ENCODE measurements around the gene HIPK3. TPM values are rescaled to one million over a fixed set of nuclear protein-coding genes. Genes with fewer than 3 reads are reported as not detected.
"Not testable (repeated sequence)": the region's sequence is repeated elsewhere in the genome, so short reads cannot be mapped to it uniquely, and the experiment has no call there.

HIPK3 gene
- total RNA-seq, 6 experiments from 2014 or later, result 40.8 to 52.5 (median 47.3) TPM

GRCh38 chr11:33294224-33294623, 37.0 kb downstream of the HIPK3 start:
- H3K9me3 Mint-ChIP-seq, result no peaks in the 10 kb centered on the region
- H3K27ac Mint-ChIP-seq, result no peak overlapping the region
- no peak for TF ChIP-seq CTCF (IDR thresholded peaks at IDR 0.05)
- H3K36me3 Mint-ChIP-seq (ENCODE audit: low read depth), result peaks cover 35% of the 10 kb centered on the region
- H3K27me3 Mint-ChIP-seq (ENCODE audit: insufficient read depth), result no peaks in the 10 kb centered on the region
- no peak for DNase-seq
- H3K4me3 Mint-ChIP-seq, result no peak overlapping the region
- peaks cover 35% of the 10 kb centered on the region for H3K4me1 Mint-ChIP-seq (ENCODE audit: low read depth)

- Mint-ChIP-seq H3K27me3 (ENCODE audit: insufficient read depth) (no peaks in the 10 kb centered on the region), H3K4me1 (ENCODE audit: low read depth) (peaks cover 35% of the 10 kb centered on the region)
- TF ChIP-seq CTCF (IDR thresholded peaks at IDR 0.05), result no peak
These were observed 37.6 kb downstream of the HIPK3 start for GRCh38 chr11:33294797-33295196.

GRCh38 chr11:33296695-33297094, 39.5 kb downstream of the HIPK3 start:
- Mint-ChIP-seq H3K27ac (no peak overlapping the region), H3K9me3 (no peaks in the 10 kb centered on the region), H3K36me3 (ENCODE audit: low read depth) (peaks cover 35% of the 10 kb centered on the region), H3K4me1 (ENCODE audit: low read depth) (peaks cover 25% of the 10 kb centered on the region), H3K27me3 (ENCODE audit: insufficient read depth) (no peaks in the 10 kb centered on the region), H3K4me3 (no peak overlapping the region)
- DNase-seq, result no peak
- no peak for TF ChIP-seq CTCF (IDR thresholded peaks at IDR 0.05)

More at GRCh38 chr11:33294797-33295196, 37.6 kb downstream of the HIPK3 start:
- H3K36me3 Mint-ChIP-seq (ENCODE audit: low read depth), result peaks cover 35% of the 10 kb centered on the region
- no peak overlapping the region for H3K4me3 Mint-ChIP-seq
- no peak overlapping the region for H3K27ac Mint-ChIP-seq
- DNase-seq, result no peak
- H3K9me3 Mint-ChIP-seq, result no peaks in the 10 kb centered on the region

- Mint-ChIP-seq H3K4me1 (ENCODE audit: low read depth) (peaks cover 35% of the 10 kb centered on the region), H3K9me3 (no peaks in the 10 kb centered on the region), H3K4me3 (no peak overlapping the region), H3K27ac (no peak overlapping the region), H3K36me3 (ENCODE audit: low read depth) (peaks cover 1% of the 10 kb centered on the region), H3K27me3 (ENCODE audit: insufficient read depth) (no peaks in the 10 kb centered on the region)
- TF ChIP-seq CTCF (IDR thresholded peaks at IDR 0.05), result no peak
- no peak for DNase-seq
These were observed 46.4 kb downstream of the HIPK3 start for GRCh38 chr11:33303541-33303940.

- not testable (repeated sequence) for H3K4me3 Mint-ChIP-seq; H3K9me3 Mint-ChIP-seq; H3K36me3 Mint-ChIP-seq (ENCODE audit: low read depth); H3K27ac Mint-ChIP-seq; H3K27me3 Mint-ChIP-seq (ENCODE audit: insufficient read depth); DNase-seq
- H3K4me1 Mint-ChIP-seq (ENCODE audit: low read depth), result peaks cover 47% of the 10 kb centered on the region
These were observed 49.6 kb downstream of the HIPK3 start for GRCh38 chr11:33306821-33307220.

- DNase-seq, result no peak
- TF ChIP-seq CTCF (IDR thresholded peaks at IDR 0.05), result no peak
- Mint-ChIP-seq H3K27ac (no peak overlapping the region), H3K4me3 (no peak overlapping the region), H3K36me3 (ENCODE audit: low read depth) (no peaks in the 10 kb centered on the region), H3K4me1 (ENCODE audit: low read depth) (peaks cover 58% of the 10 kb centered on the region), H3K27me3 (ENCODE audit: insufficient read depth) (no peaks in the 10 kb centered on the region), H3K9me3 (no peaks in the 10 kb centered on the region)
These were observed 50.8 kb downstream of the HIPK3 start for GRCh38 chr11:33307984-33308383.
